PFSK-1 (cell line): ENCODE data around the gene NCAN.

Source experiments
- POLR2AphosphoS5 ChIP-seq: IDR thresholded peaks from 2 replicates; pipeline ENCODE4 v1.6.1; 2012; ENCODE audit warnings: low read depth, mild to moderate bottlenecking, control low read depth, low read length, moderate library complexity

Gene NCAN

GRCh38 chr19:19300613-19301012 is 88.9 kb downstream of the NCAN start:
- TF ChIP-seq POLR2AphosphoS5, result no peak
